NB4 (cell line): Measurements from ENCODE around the gene DAPK1.

Experiments used
- DNase-seq: peaks from one replicate; pipeline ENCODE4 v3.0.0; 2010; ENCODE audit warnings: low read depth
- H3K4me3 ChIP-seq: one replicate; pipeline ENCODE4 v1.5.1; 2011; ENCODE audit warnings: mild to moderate bottlenecking, low read depth, low read length, moderate library complexity
- CTCF ChIP-seq: IDR thresholded peaks from one replicate; pipeline ENCODE4 v1.5.1; 2012; ENCODE audit warnings: low read depth, low read length
- MAX ChIP-seq: IDR thresholded peaks from 2 replicates; pipeline ENCODE4 v1.6.1; 2011; ENCODE audit warnings: low read depth, low read length
- MYC ChIP-seq: IDR thresholded peaks from 2 replicates; pipeline ENCODE4 v1.6.1; 2011; ENCODE audit warnings: low read depth, low read length
- POLR2A ChIP-seq: IDR thresholded peaks from 2 replicates; pipeline ENCODE4 v1.6.1; 2011; ENCODE audit warnings: mild to moderate bottlenecking; ENCODE audit not compliant: insufficient read length; ENCODE audit errors: extremely low read depth

DAPK1 gene

GRCh38 chr9:87604886-87605588, 107.4 kb downstream of the DAPK1 start:
- peak; percentile 18 for DNase-seq
- no peak for TF ChIP-seq MYC
- no peak for TF ChIP-seq CTCF
- no peak for TF ChIP-seq POLR2A
- TF ChIP-seq MAX, result no peak
- no peak overlapping the region for H3K4me3 ChIP-seq

- no peak for TF ChIP-seq POLR2A
- TF ChIP-seq CTCF, result no peak
- no peak for TF ChIP-seq MAX
- H3K4me3 ChIP-seq, result no peak overlapping the region
- DNase-seq, result no peak
Measured at GRCh38 chr9:87605676-87606075, 108.0 kb downstream of the DAPK1 start.

GRCh38 chr9:87606841-87607521, 109.3 kb downstream of the DAPK1 start:
- TF ChIP-seq MYC, result no peak
- TF ChIP-seq MAX, result no peak
- no peak for TF ChIP-seq CTCF
- no peak for TF ChIP-seq POLR2A
- H3K4me3 ChIP-seq, result no peak overlapping the region
- no peak for DNase-seq

- peak; percentile 4 for DNase-seq
Measured at GRCh38 chr9:87607859-87608258, 110.2 kb downstream of the DAPK1 start.

GRCh38 chr9:87609002-87609401, 111.3 kb downstream of the DAPK1 start:
- no peak for DNase-seq
- no peak overlapping the region for H3K4me3 ChIP-seq
- TF ChIP-seq POLR2A, result no peak
- TF ChIP-seq CTCF, result no peak
- no peak for TF ChIP-seq MAX
- no peak for TF ChIP-seq MYC

More at GRCh38 chr9:87607859-87608258, 110.2 kb downstream of the DAPK1 start:
- no peak overlapping the region for H3K4me3 ChIP-seq
- TF ChIP-seq POLR2A, result no peak
- no peak for TF ChIP-seq MAX
- no peak for TF ChIP-seq CTCF
